Smooth muscle cell (in vitro differentiated cells): ENCODE results near the gene AATK. TPM values are rescaled to one million over a fixed set of nuclear protein-coding genes. Genes with fewer than 3 reads are reported as not detected.

Experiments
- DNase-seq: peaks from one replicate; lab custom pipeline; 2025; ENCODE audit not compliant: unreplicated experiment; lab: John Stamatoyannopoulos, UW
- H2AFZ ChIP-seq: fragments of 200-600 bp; sonication (generic); 2 replicates; pipeline ENCODE4 v1.6.0; 2016; ENCODE audit warnings: antibody characterized with exemption, low read depth, mild to moderate bottlenecking
- H3F3A ChIP-seq: fragments of 200-600 bp; sonication (generic); 2 replicates; pipeline ENCODE4 v1.6.0; 2017; ENCODE audit warnings: antibody characterized with exemption, low read depth
- H3K27ac ChIP-seq: fragments of 200-600 bp; sonication (generic); 2 replicates; pipeline ENCODE4 v1.5.1; 2016; ENCODE audit warnings: low read depth, mild to moderate bottlenecking
- H3K27me3 ChIP-seq: fragments of 200-600 bp; sonication (generic); 2 replicates; pipeline ENCODE4 v1.6.1; 2016; ENCODE audit warnings: low read depth, mild to moderate bottlenecking
- H3K36me3 ChIP-seq: fragments of 200-600 bp; sonication (generic); 2 replicates; pipeline ENCODE4 v1.5.1; 2016; ENCODE audit warnings: low read depth
- H3K4me1 ChIP-seq: fragments of 200-600 bp; sonication (generic); 2 replicates; pipeline ENCODE4 v1.5.1; 2016; ENCODE audit warnings: low read depth
- H3K4me2 ChIP-seq: fragments of 200-600 bp; sonication (generic); 2 replicates; pipeline ENCODE4 v1.6.0; 2016; ENCODE audit warnings: mild to moderate bottlenecking
- H3K4me3 ChIP-seq: fragments of 200-600 bp; sonication (generic); 2 replicates; pipeline ENCODE4 v1.5.1; 2016; ENCODE audit warnings: mild to moderate bottlenecking
- H3K79me2 ChIP-seq: fragments of 200-600 bp; sonication (generic); 2 replicates; pipeline ENCODE4 v1.6.0; 2016; ENCODE audit warnings: low read depth, mild to moderate bottlenecking
- H3K9ac ChIP-seq: fragments of 200-600 bp; sonication (generic); 2 replicates; pipeline ENCODE4 v1.6.0; 2016; ENCODE audit warnings: low read depth
- H3K9me3 ChIP-seq: fragments of 200-600 bp; sonication (generic); replicated peaks from 2 replicates; pipeline ENCODE4 v1.5.1; 2016; ENCODE audit warnings: low read depth
- H4K20me1 ChIP-seq: fragments of 200-600 bp; sonication (generic); 2 replicates; pipeline ENCODE4 v1.6.0; 2016; ENCODE audit warnings: low read depth
- CTCF ChIP-seq: fragments of 200-600 bp; sonication (generic); IDR thresholded peaks from 2 replicates; pipeline ENCODE4 v1.5.1; 2017; ENCODE audit warnings: borderline replicate concordance, mild to moderate bottlenecking, antibody characterized with exemption; ENCODE audit not compliant: insufficient read depth, poor library complexity, severe bottlenecking
- WGBS: methylation state at CpG from one replicate; pipeline ENCODE4 v1.1.7; 2016; ENCODE audit warnings: low lambda C conversion rate; 5-methylcytosine and 5-hydroxymethylcytosine counted together
- polyA plus RNA-seq: library from polyadenylated mRNA; unstranded; fragments of >200 nt; fragmentation: Nextera tagmentation; extraction: Ambion mirVana; gene quantifications from 2 replicates; pipeline ENCODE4 v1.2.1, GENCODE V29; 2016
- total RNA-seq: library from RNA; depleted of rRNA; stranded (reverse); fragments of >200 nt; gene quantifications from 2 replicates; pipeline ENCODE4 v1.2.3, GENCODE V29; 2014

Gene AATK
- total and polyA plus RNA-seq, 2 experiments from 2014 or later: 0.61 to 0.67 TPM

- no peak for DNase-seq
- Histone ChIP-seq H3K36me3 (no peaks in the 10 kb centered on the region), H3K9me3 (no peaks in the 10 kb centered on the region), H3K4me2 (no peak overlapping the region), H3K27ac (no peak overlapping the region), H3K4me3 (no peak overlapping the region), H3K27me3 (no peaks in the 10 kb centered on the region), H3K79me2 (no peaks in the 10 kb centered on the region), H2AFZ (no peak overlapping the region), H3K9ac (no peak overlapping the region), H4K20me1 (no peaks in the 10 kb centered on the region), H3K4me1 (no peaks in the 10 kb centered on the region), H3F3A (no peaks in the 10 kb centered on the region)
- TF ChIP-seq CTCF: no peak
- WGBS: 83% methylated on average over 10 of the region's 11 CpGs
These were observed 22.9 kb downstream of the AATK start for GRCh38 chr17:81143200-81143527.

GRCh38 chr17:81142301-81143199 is 23.5 kb downstream of the AATK start:
- no peak overlapping the region for H3K27ac ChIP-seq
- H3K27me3 ChIP-seq: no peaks in the 10 kb centered on the region
- H3K4me1 ChIP-seq: no peaks in the 10 kb centered on the region
- H3K9ac ChIP-seq: no peak overlapping the region
- H3K4me3 ChIP-seq: no peak overlapping the region
- H3K79me2 ChIP-seq: no peaks in the 10 kb centered on the region
- no peak overlapping the region for H3K4me2 ChIP-seq
- no peaks in the 10 kb centered on the region for H3F3A ChIP-seq
- DNase-seq: peak; percentile 26
- WGBS: 60% methylated on average over 23 of the region's 25 CpGs
- no peaks in the 10 kb centered on the region for H3K9me3 ChIP-seq
- TF ChIP-seq CTCF: peak; percentile 57
- H3K36me3 ChIP-seq: no peaks in the 10 kb centered on the region
- H2AFZ ChIP-seq: no peak overlapping the region
- H4K20me1 ChIP-seq: no peaks in the 10 kb centered on the region

- Histone ChIP-seq H3K9me3 (no peaks in the 10 kb centered on the region), H3K36me3 (no peaks in the 10 kb centered on the region), H4K20me1 (no peaks in the 10 kb centered on the region), H3K4me1 (no peaks in the 10 kb centered on the region), H3K4me3 (no peak overlapping the region), H3K79me2 (no peaks in the 10 kb centered on the region), H3K9ac (no peak overlapping the region), H3K4me2 (no peak overlapping the region), H3K27ac (no peak overlapping the region), H3F3A (no peaks in the 10 kb centered on the region), H3K27me3 (no peaks in the 10 kb centered on the region), H2AFZ (no peak overlapping the region)
- no CpG with 5 or more reads among the region's 37 CpGs for WGBS
- no peak for DNase-seq
- no peak for TF ChIP-seq CTCF
These were observed 25.3 kb downstream of the AATK start for GRCh38 chr17:81140695-81141094.

GRCh38 chr17:81140018-81140417 is 26.0 kb downstream of the AATK start:
- no peaks in the 10 kb centered on the region for H3K36me3 ChIP-seq
- H4K20me1 ChIP-seq: no peaks in the 10 kb centered on the region
- no peaks in the 10 kb centered on the region for H3F3A ChIP-seq
- no peak for DNase-seq
- no peak overlapping the region for H3K9ac ChIP-seq
- no peak overlapping the region for H3K4me3 ChIP-seq
- no peak overlapping the region for H3K27ac ChIP-seq
- no peaks in the 10 kb centered on the region for H3K9me3 ChIP-seq
- H2AFZ ChIP-seq: no peak overlapping the region
- no peak overlapping the region for H3K4me2 ChIP-seq
- 83% methylated on average over 8 of the region's 8 CpGs for WGBS
- no peak for TF ChIP-seq CTCF
- H3K79me2 ChIP-seq: no peaks in the 10 kb centered on the region
- no peaks in the 10 kb centered on the region for H3K4me1 ChIP-seq
- no peaks in the 10 kb centered on the region for H3K27me3 ChIP-seq
